HepG2 (cell line): ENCODE measurements around the gene LEFTY2. TPM values are rescaled to one million over a fixed set of nuclear protein-coding genes. Genes with fewer than 3 reads are reported as not detected.

Source experiments
- CREM ChIP-seq, 2 experiments: sonication (generic) in 1 of 2; formaldehyde crosslinking in 1 of 2; IDR thresholded peaks; 2 replicates each; pipeline versions ENCODE4 v1.4.0 to v1.6.1; 2016 to 2020; ENCODE audit warnings: antibody characterized with exemption in 1 of 2, mild to moderate bottlenecking in 1 of 2, missing genetic modification reagents in 1 of 2
- ELF4 ChIP-seq: sonication (generic); formaldehyde crosslinking; IDR thresholded peaks from 2 replicates; pipeline ENCODE4 v1.5.0; 2020; ENCODE audit warnings: missing genetic modification reagents, mild to moderate bottlenecking, moderate library complexity, borderline replicate concordance
- FOXA3 ChIP-seq: IDR thresholded peaks from 2 replicates; pipeline ENCODE4 v1.6.1; 2016; ENCODE audit warnings: missing genetic modification reagents, missing compliant biosample characterization
- FOXO1 ChIP-seq: sonication (generic); formaldehyde crosslinking; IDR thresholded peaks from 2 replicates; pipeline ENCODE4 v1.4.0; 2020; ENCODE audit warnings: missing genetic modification reagents
- IKZF1 ChIP-seq: fragments of 450-650 bp; IDR thresholded peaks from 2 replicates; pipeline ENCODE4 v1.7.1; 2016
- MAFF ChIP-seq: IDR thresholded peaks from 2 replicates; pipeline ENCODE4 v1.6.1; 2011; ENCODE audit warnings: low read depth, low read length, improper control_type of control experiment
- RFX1 ChIP-seq: fragments of 450-650 bp; IDR thresholded peaks from 2 replicates; pipeline ENCODE4 v1.6.1; 2017
- SALL1 ChIP-seq: sonication (generic); formaldehyde crosslinking; IDR thresholded peaks from 2 replicates; pipeline ENCODE4 v1.8.0; 2022; ENCODE audit warnings: mild to moderate bottlenecking, missing genetic modification reagents
- SMAD3 ChIP-seq: sonication (generic); formaldehyde crosslinking; IDR thresholded peaks from 2 replicates; pipeline ENCODE4 v1.4.0; 2020; ENCODE audit warnings: missing genetic modification reagents
- U2AF1 ChIP-seq: fragments of 200-400 bp; formaldehyde crosslinking; optimal IDR thresholded peaks from 2 replicates; pipeline ENCODE3; 2017; ENCODE audit warnings: mild to moderate bottlenecking, low read depth, low read length
- ZFP90 ChIP-seq: sonication (generic); formaldehyde crosslinking; IDR thresholded peaks from 2 replicates; pipeline ENCODE4 v1.8.0; 2022; ENCODE audit warnings: missing genetic modification reagents, mild to moderate bottlenecking, inconsistent platforms, borderline replicate concordance
- ZNF224 ChIP-seq: sonication (generic); formaldehyde crosslinking; IDR thresholded peaks from 2 replicates; pipeline ENCODE4 v1.5.0; 2020; ENCODE audit warnings: mild to moderate bottlenecking, missing genetic modification reagents
- ZNF263 ChIP-seq: sonication (generic); formaldehyde crosslinking; IDR thresholded peaks from 2 replicates; pipeline ENCODE4 v1.4.0; 2020; ENCODE audit warnings: missing genetic modification reagents
- ZNF282 ChIP-seq: fragments of 450-650 bp; IDR thresholded peaks from 2 replicates; pipeline ENCODE4 v1.6.1; 2018; ENCODE audit not compliant: partially characterized antibody
- ZNF552 ChIP-seq: sonication (generic); formaldehyde crosslinking; IDR thresholded peaks from 2 replicates; pipeline ENCODE4 v1.9.0; 2022; ENCODE audit warnings: missing genetic modification reagents, mild to moderate bottlenecking, borderline replicate concordance
- ZNF737 ChIP-seq: sonication (generic); formaldehyde crosslinking; IDR thresholded peaks from 2 replicates; pipeline ENCODE4 v1.5.0; 2020; ENCODE audit warnings: missing genetic modification reagents, mild to moderate bottlenecking, borderline replicate concordance
- ZNF777 ChIP-seq: sonication (generic); formaldehyde crosslinking; IDR thresholded peaks from 2 replicates; pipeline ENCODE4 v1.4.0; 2020; ENCODE audit warnings: missing genetic modification reagents
- ZNF790 ChIP-seq: sonication (generic); formaldehyde crosslinking; IDR thresholded peaks from 2 replicates; pipeline ENCODE4 v1.8.0; 2022; ENCODE audit warnings: missing genetic modification reagents, mild to moderate bottlenecking, borderline replicate concordance
- ZSCAN20 ChIP-seq: sonication (generic); formaldehyde crosslinking; IDR thresholded peaks from 2 replicates; pipeline ENCODE4 v1.4.0; 2020; ENCODE audit warnings: missing genetic modification reagents, mild to moderate bottlenecking, borderline replicate concordance
- ZSCAN21 ChIP-seq: sonication (generic); formaldehyde crosslinking; IDR thresholded peaks from 2 replicates; pipeline ENCODE4 v1.8.0; 2022; ENCODE audit warnings: mild to moderate bottlenecking, missing genetic modification reagents, moderate library complexity, borderline replicate concordance
- polyA plus RNA-seq, 8 experiments: library from polyadenylated mRNA; depleted of rRNA in 3 of 8; stranded (reverse) in 7 of 8; unstranded in 1 of 8; fragments of >200 nt; fragmentation: Illumina TruSeq in 4 of 8; extraction: Trizol in 4 of 8; gene quantifications; 2 replicates each; pipeline versions ENCODE4 v1.2.1 to v1.2.3, GENCODE V29; 2011 to 2016; ENCODE audit warnings: low read depth in 4 of 8, missing spikeins in 1 of 8, mixed read lengths in 1 of 8; ENCODE audit not compliant: insufficient read depth in 1 of 8
- total RNA-seq, 5 experiments: library from RNA; depleted of rRNA; stranded (reverse); fragments of >200 nt; fragmentation: Illumina TruSeq; extraction: Trizol; gene quantifications; 2 replicates each; pipeline ENCODE4 v1.2.3, GENCODE V29; 2016; ENCODE audit warnings: low read depth in 1 of 5
- TF ChIP-seq, protein P1 (sequence below): sonication (generic); formaldehyde crosslinking; IDR thresholded peaks from 2 replicates; pipeline ENCODE4 v1.4.0; 2020; ENCODE audit warnings: mild to moderate bottlenecking, missing genetic modification reagents
- TF ChIP-seq, protein P2 (sequence below), 2 experiments: sonication (generic) in 1 of 2; formaldehyde crosslinking in 1 of 2; IDR thresholded peaks; 2 replicates each; pipeline versions ENCODE4 v1.4.0 to v1.6.1; 2018 to 2020; ENCODE audit warnings: missing genetic modification reagents in 2 of 2, borderline replicate concordance in 1 of 2, low read depth in 1 of 2, mild to moderate bottlenecking in 1 of 2, missing biosample characterization in 1 of 2
- TF ChIP-seq, protein P3 (sequence below): sonication (generic); formaldehyde crosslinking; IDR thresholded peaks from 2 replicates; pipeline ENCODE4 v1.4.0; 2020; ENCODE audit warnings: low read depth, mild to moderate bottlenecking, missing genetic modification reagents
- TF ChIP-seq, protein P4 (sequence below), 2 experiments: fragments of 450-650 bp in 1 of 2; sonication (generic) in 1 of 2; formaldehyde crosslinking; IDR thresholded peaks; 2 replicates each; pipeline versions ENCODE4 v1.5.0 to v1.8.0; 2020 to 2022; ENCODE audit warnings: mild to moderate bottlenecking in 1 of 2, missing genetic modification reagents in 1 of 2

Gene LEFTY2
- total and polyA plus RNA-seq, 2 of the 13 experiments (the other 11 are each of a cell fraction or from before 2014, with no cell fraction given), result 0.13 to 0.33 TPM

DNA sequence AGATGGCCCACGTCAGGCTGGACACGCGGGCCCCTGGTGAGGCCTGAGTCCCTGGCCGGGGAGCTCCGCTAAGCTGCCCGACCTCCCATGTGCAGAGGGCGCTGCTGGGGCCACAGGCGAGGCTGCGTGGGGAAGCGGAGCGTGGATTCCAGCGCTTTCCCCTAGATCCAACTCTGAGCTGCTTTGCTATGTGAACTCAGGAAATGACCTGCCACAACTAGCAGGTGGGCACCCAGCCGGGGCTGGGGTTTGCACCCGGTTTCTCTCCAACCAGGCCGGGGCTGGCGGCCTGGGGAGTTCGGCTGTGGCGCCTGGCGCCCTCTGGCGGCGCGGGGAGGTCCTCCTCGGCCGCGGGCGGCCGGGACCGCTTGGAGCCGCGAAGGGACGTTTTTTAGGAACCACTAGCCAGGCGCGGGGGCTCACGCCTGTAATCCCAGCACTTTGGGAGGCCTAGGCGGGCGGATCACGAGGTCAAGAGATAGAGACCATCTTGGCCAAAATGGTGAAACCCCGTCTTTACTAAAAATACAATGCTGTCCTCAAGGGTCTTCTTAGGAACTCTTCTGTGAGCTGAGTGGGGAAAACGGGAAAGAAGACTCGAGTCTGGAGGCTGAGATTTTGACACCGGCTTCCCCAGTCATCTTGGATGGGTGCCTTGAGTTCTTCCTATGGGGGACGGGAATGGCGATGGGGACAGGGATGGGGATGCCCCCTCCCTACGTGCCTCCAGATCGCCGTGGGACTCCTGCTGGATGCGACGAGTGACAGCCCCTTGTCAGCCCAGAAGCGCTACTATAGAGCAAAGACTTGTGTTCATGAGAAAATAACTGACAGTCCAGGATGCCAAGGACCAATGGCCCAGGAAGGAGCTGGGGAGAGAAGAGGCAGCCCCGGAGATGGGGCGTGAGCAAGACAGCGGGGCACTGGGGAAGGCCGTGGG is 29.6 kb downstream of the LEFTY2 start (continued):
- TF ChIP-seq, protein P1, sequence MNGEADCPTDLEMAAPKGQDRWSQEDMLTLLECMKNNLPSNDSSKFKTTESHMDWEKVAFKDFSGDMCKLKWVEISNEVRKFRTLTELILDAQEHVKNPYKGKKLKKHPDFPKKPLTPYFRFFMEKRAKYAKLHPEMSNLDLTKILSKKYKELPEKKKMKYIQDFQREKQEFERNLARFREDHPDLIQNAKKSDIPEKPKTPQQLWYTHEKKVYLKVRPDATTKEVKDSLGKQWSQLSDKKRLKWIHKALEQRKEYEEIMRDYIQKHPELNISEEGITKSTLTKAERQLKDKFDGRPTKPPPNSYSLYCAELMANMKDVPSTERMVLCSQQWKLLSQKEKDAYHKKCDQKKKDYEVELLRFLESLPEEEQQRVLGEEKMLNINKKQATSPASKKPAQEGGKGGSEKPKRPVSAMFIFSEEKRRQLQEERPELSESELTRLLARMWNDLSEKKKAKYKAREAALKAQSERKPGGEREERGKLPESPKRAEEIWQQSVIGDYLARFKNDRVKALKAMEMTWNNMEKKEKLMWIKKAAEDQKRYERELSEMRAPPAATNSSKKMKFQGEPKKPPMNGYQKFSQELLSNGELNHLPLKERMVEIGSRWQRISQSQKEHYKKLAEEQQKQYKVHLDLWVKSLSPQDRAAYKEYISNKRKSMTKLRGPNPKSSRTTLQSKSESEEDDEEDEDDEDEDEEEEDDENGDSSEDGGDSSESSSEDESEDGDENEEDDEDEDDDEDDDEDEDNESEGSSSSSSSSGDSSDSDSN (CRISPR knock-in tag), result peak; percentile 37; the same call in 1 of the 2 replicates
- TF ChIP-seq U2AF1 (no peak), ZFP90 (0 out of 2 replicates have a peak, but pooled peaks have one; percentile 38), ZNF790 (no peak), ZSCAN20 (CRISPR knock-in tag) (no peak), MAFF (no peak), ELF4 (CRISPR knock-in tag) (no peak), CREM (IDR thresholded peaks at IDR 0.05) (no peak), CREM (CRISPR knock-in tag; IDR thresholded peaks at IDR 0.05) (no peak), ZNF224 (CRISPR knock-in tag) (no peak), SMAD3 (CRISPR knock-in tag) (no peak), FOXA3 (no peak), IKZF1 (no peak), ZNF282 (no peak), ZNF737 (CRISPR knock-in tag) (no peak), RFX1 (no peak), FOXO1 (no peak), ZNF552 (no peak), ZNF777 (CRISPR knock-in tag) (no peak), ZSCAN21 (CRISPR knock-in tag) (no peak), SALL1 (CRISPR knock-in tag) (peak; percentile 54; the same call in 1 of the 2 replicates), ZNF263 (CRISPR knock-in tag) (no peak; the same call in 1 of the 2 replicates)
- TF ChIP-seq, protein P2, sequence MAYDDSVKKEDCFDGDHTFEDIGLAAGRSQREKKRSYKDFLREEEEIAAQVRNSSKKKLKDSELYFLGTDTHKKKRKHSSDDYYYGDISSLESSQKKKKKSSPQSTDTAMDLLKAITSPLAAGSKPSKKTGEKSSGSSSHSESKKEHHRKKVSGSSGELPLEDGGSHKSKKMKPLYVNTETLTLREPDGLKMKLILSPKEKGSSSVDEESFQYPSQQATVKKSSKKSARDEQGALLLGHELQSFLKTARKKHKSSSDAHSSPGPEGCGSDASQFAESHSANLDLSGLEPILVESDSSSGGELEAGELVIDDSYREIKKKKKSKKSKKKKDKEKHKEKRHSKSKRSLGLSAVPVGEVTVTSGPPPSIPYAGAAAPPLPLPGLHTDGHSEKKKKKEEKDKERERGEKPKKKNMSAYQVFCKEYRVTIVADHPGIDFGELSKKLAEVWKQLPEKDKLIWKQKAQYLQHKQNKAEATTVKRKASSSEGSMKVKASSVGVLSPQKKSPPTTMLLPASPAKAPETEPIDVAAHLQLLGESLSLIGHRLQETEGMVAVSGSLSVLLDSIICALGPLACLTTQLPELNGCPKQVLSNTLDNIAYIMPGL (CRISPR knock-in tag; IDR thresholded peaks at IDR 0.05; ENCODE audit: borderline replicate concordance in 1 of 2, low read depth in 1 of 2), result peak in 1 of 2 experiments; percentile 63; a peak in 1 of 4 replicates
- TF ChIP-seq, protein P3, sequence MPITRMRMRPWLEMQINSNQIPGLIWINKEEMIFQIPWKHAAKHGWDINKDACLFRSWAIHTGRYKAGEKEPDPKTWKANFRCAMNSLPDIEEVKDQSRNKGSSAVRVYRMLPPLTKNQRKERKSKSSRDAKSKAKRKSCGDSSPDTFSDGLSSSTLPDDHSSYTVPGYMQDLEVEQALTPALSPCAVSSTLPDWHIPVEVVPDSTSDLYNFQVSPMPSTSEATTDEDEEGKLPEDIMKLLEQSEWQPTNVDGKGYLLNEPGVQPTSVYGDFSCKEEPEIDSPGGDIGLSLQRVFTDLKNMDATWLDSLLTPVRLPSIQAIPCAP (CRISPR knock-in tag), result no peak
- TF ChIP-seq, protein P4, sequence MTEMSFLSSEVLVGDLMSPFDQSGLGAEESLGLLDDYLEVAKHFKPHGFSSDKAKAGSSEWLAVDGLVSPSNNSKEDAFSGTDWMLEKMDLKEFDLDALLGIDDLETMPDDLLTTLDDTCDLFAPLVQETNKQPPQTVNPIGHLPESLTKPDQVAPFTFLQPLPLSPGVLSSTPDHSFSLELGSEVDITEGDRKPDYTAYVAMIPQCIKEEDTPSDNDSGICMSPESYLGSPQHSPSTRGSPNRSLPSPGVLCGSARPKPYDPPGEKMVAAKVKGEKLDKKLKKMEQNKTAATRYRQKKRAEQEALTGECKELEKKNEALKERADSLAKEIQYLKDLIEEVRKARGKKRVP (CRISPR knock-in tag; IDR thresholded peaks at IDR 0.05), result no peak
